Trophoblast cell (in vitro differentiated cells and primary cell): ENCODE data around the gene GART. TPM values are rescaled to one million over a fixed set of nuclear protein-coding genes. Genes with fewer than 3 reads are reported as not detected.
A peak's percentile ranks its signal among the peaks of the same experiment; 100 is the strongest.

ENCODE experiments used
- DNase-seq, 2 donors: peaks; one replicate each; pipeline ENCODE4 v3.0.0-alpha.2; 2016
- H2AFZ ChIP-seq: 2 replicates; pipeline ENCODE4 v1.6.1; 2013; ENCODE audit warnings: low read length, moderate library complexity, mild to moderate bottlenecking; ENCODE audit not compliant: insufficient read depth, poor library complexity
- H2AK5ac ChIP-seq: 2 replicates; pipeline ENCODE4 v1.6.1; 2013; ENCODE audit warnings: mild to moderate bottlenecking, low read length
- H2BK120ac ChIP-seq: 2 replicates; pipeline ENCODE4 v1.6.1; 2013; ENCODE audit warnings: low read length, mild to moderate bottlenecking, moderate library complexity; ENCODE audit not compliant: insufficient read depth, poor library complexity
- H2BK12ac ChIP-seq: 2 replicates; pipeline ENCODE4 v1.6.1; 2013; ENCODE audit warnings: mild to moderate bottlenecking, low read length, moderate library complexity
- H2BK5ac ChIP-seq: 2 replicates; pipeline ENCODE4 v1.6.1; 2013; ENCODE audit warnings: low read length, low read depth, moderate library complexity, mild to moderate bottlenecking; ENCODE audit not compliant: poor library complexity
- H3K14ac ChIP-seq: 2 replicates; pipeline ENCODE4 v1.6.1; 2013; ENCODE audit warnings: mild to moderate bottlenecking, low read length
- H3K18ac ChIP-seq: 2 replicates; pipeline ENCODE4 v1.6.1; 2013; ENCODE audit warnings: mild to moderate bottlenecking, low read length
- H3K23ac ChIP-seq: 2 replicates; pipeline ENCODE4 v1.6.1; 2013; ENCODE audit warnings: low read length
- H3K27ac ChIP-seq: 2 replicates; pipeline ENCODE4 v1.5.1; 2013; ENCODE audit warnings: low read depth, mild to moderate bottlenecking, inconsistent platforms, low read length, moderate library complexity
- H3K27me3 ChIP-seq: 2 replicates; pipeline ENCODE4 v1.6.1; 2013; ENCODE audit warnings: inconsistent platforms, mild to moderate bottlenecking, low read length, moderate library complexity; ENCODE audit not compliant: insufficient read depth
- H3K36me3 ChIP-seq, 2 experiments: 1 replicate in 1 of 2; 2 replicates in 1 of 2; pipeline ENCODE4 v1.6.1; 2013; ENCODE audit warnings: low read length in 2 of 2, mild to moderate bottlenecking in 2 of 2, moderate library complexity in 1 of 2; ENCODE audit not compliant: insufficient read depth in 2 of 2, control insufficient read depth in 1 of 2
- H3K4ac ChIP-seq: 2 replicates; pipeline ENCODE4 v1.6.1; 2013; ENCODE audit warnings: low read depth, mild to moderate bottlenecking, low read length, moderate library complexity
- H3K4me1 ChIP-seq, 2 experiments: 1 replicate in 1 of 2; 2 replicates in 1 of 2; pipeline ENCODE4 v1.6.1; 2013; ENCODE audit warnings: low read length in 2 of 2, mild to moderate bottlenecking in 2 of 2, moderate library complexity in 1 of 2; ENCODE audit not compliant: insufficient read depth in 2 of 2, control insufficient read depth in 1 of 2
- H3K4me2 ChIP-seq: 2 replicates; pipeline ENCODE4 v1.6.1; 2013; ENCODE audit warnings: inconsistent platforms, mild to moderate bottlenecking, low read length, moderate library complexity
- H3K4me3 ChIP-seq: 2 replicates; pipeline ENCODE4 v1.5.1; 2013; ENCODE audit warnings: mild to moderate bottlenecking, low read depth, low read length, inconsistent platforms
- H3K79me1 ChIP-seq: one replicate; pipeline ENCODE4 v1.6.1; 2013; ENCODE audit warnings: low read length
- H3K79me2 ChIP-seq: 2 replicates; pipeline ENCODE4 v1.6.1; 2013; ENCODE audit warnings: low read length, mild to moderate bottlenecking; ENCODE audit not compliant: control insufficient read depth, insufficient read depth, poor library complexity
- H3K9ac ChIP-seq: 2 replicates; pipeline ENCODE4 v1.6.1; 2013; ENCODE audit warnings: mild to moderate bottlenecking, low read length
- H3K9me3 ChIP-seq: 2 replicates; pipeline ENCODE4 v1.6.1; 2013; ENCODE audit warnings: low read depth, mild to moderate bottlenecking, control low read depth, inconsistent platforms, low read length; ENCODE audit not compliant: insufficient read depth
- H4K12ac ChIP-seq: 2 replicates; pipeline ENCODE4 v1.6.1; 2013; ENCODE audit warnings: low read depth, mild to moderate bottlenecking, low read length, moderate library complexity
- H4K8ac ChIP-seq: 2 replicates; pipeline ENCODE4 v1.6.1; 2013; ENCODE audit warnings: low read depth, mild to moderate bottlenecking, low read length, moderate library complexity
- H4K91ac ChIP-seq: one replicate; pipeline ENCODE4 v1.6.1; 2013; ENCODE audit warnings: low read depth, mild to moderate bottlenecking, low read length, moderate library complexity
- WGBS: extraction: QIAGEN DNeasy Blood & Tissue Kit; methylation state at CpG from one replicate; pipeline ENCODE4 v1.1.7; 2013; ENCODE audit warnings: missing lambda C conversion rate; ENCODE audit not compliant: insufficient read length, insufficient coverage; ENCODE audit errors: extremely low coverage; 5-methylcytosine and 5-hydroxymethylcytosine counted together
- polyA plus RNA-seq: library from polyadenylated mRNA; stranded (reverse); fragments of 200-250 nt; gene quantifications from 2 replicates; pipeline ENCODE4 v1.2.3, GENCODE V29; 2013

GART gene
- 56.6 and 56.7 TPM in 2 replicates for polyA plus RNA-seq

- Histone ChIP-seq H4K8ac (peak within 1 kb of the TSS; percentile 96), H4K91ac (peak within 1 kb of the TSS; percentile 83), H2BK120ac (peak within 1 kb of the TSS; percentile 71), H3K4me3 (peak within 1 kb of the TSS; percentile 89), H3K36me3 (peaks cover 2 to 7% of the 10 kb centered on the region in 2 experiments), H2BK12ac (no peak within 1 kb of the TSS), H3K9ac (peak within 1 kb of the TSS; percentile 100), H2BK5ac (peak within 1 kb of the TSS; percentile 93), H4K12ac (peak within 1 kb of the TSS; percentile 78), H3K79me1 (peaks cover 10% of the 10 kb centered on the region), H3K23ac (no peak within 1 kb of the TSS), H3K4me1 (peaks cover 0 to 4% of the 10 kb centered on the region in 2 experiments), H2AFZ (peak within 1 kb of the TSS; percentile 62), H3K4me2 (peak within 1 kb of the TSS; percentile 95), H3K27ac (peak within 1 kb of the TSS; percentile 98), H3K79me2 (peaks cover 8% of the 10 kb centered on the region), H2AK5ac (peak within 1 kb of the TSS; percentile 27), H3K27me3 (no peaks in the 10 kb centered on the region), H3K14ac (peak within 1 kb of the TSS; percentile 96), H3K9me3 (no peaks in the 10 kb centered on the region), H3K18ac (peak within 1 kb of the TSS; percentile 69), H3K4ac (peak within 1 kb of the TSS; percentile 48)
- DNase-seq = peak; percentile 74 to 82
- no CpG with 5 or more reads among the region's 56 CpGs for WGBS
Measured at GRCh38 chr21:33541756-33542639, at the start of gene GART. TSS of gene GART (minus strand) at chr21:33542117. CDS start at chr21:33539315, 2,802 bp downstream.

GRCh38 chr21:33588485-33589335, 46.8 kb upstream of the GART start, which contains the start of gene DONSON:
TSS of gene DONSON (minus strand) at chr21:33588684. CDS start at chr21:33588641, 43 bp downstream.
- Histone ChIP-seq H3K79me1 (peaks cover 13% of the 10 kb centered on the region), H3K27ac (peak within 1 kb of the TSS; percentile 79), H4K91ac (peak within 1 kb of the TSS; percentile 90), H4K8ac (peak within 1 kb of the TSS; percentile 97), H3K4me1 (peaks cover 0 to 3% of the 10 kb centered on the region in 2 experiments), H3K18ac (peak within 1 kb of the TSS; percentile 69), H3K36me3 (peaks cover 0 to 6% of the 10 kb centered on the region in 2 experiments), H3K79me2 (peaks cover 8% of the 10 kb centered on the region), H4K12ac (peak within 1 kb of the TSS; percentile 62), H3K9me3 (no peaks in the 10 kb centered on the region), H2BK5ac (peak within 1 kb of the TSS; percentile 58), H2BK12ac (no peak within 1 kb of the TSS), H2BK120ac (peak within 1 kb of the TSS; percentile 29), H3K23ac (no peak within 1 kb of the TSS), H3K4me3 (peak within 1 kb of the TSS; percentile 89), H3K4ac (peak within 1 kb of the TSS; percentile 80), H3K9ac (peak within 1 kb of the TSS; percentile 89), H2AK5ac (peak within 1 kb of the TSS; percentile 52), H3K4me2 (peak within 1 kb of the TSS; percentile 94), H3K14ac (peak within 1 kb of the TSS; percentile 85), H2AFZ (peak within 1 kb of the TSS; percentile 85), H3K27me3 (no peaks in the 10 kb centered on the region)
- no CpG with 5 or more reads among the region's 78 CpGs for WGBS
- DNase-seq = peak; percentile 92 to 98

- peak overlapping the region; percentile 80 for H3K4ac ChIP-seq
- WGBS = no CpG with 5 or more reads among the region's 57 CpGs
Measured at GRCh38 chr21:33587792-33588484, 46.0 kb upstream of the GART start.

More at GRCh38 chr21:33587792-33588484, 46.0 kb upstream of the GART start:
- Histone ChIP-seq H3K36me3 (peaks cover 0 to 6% of the 10 kb centered on the region in 2 experiments), H2BK12ac (no peak overlapping the region), H3K4me1 (peaks cover 0 to 3% of the 10 kb centered on the region in 2 experiments), H3K23ac (no peak overlapping the region), H2AK5ac (peak overlapping the region; percentile 52), H2AFZ (peak overlapping the region; percentile 77), H3K14ac (peak overlapping the region; percentile 65), H3K4me2 (peak overlapping the region; percentile 92), H3K4me3 (peak overlapping the region; percentile 89), H4K8ac (peak overlapping the region; percentile 88), H4K12ac (peak overlapping the region; percentile 62), H3K9me3 (no peaks in the 10 kb centered on the region), H3K79me1 (peaks cover 13% of the 10 kb centered on the region), H3K27ac (peak overlapping the region; percentile 79), H3K9ac (peak overlapping the region; percentile 89), H3K18ac (peak overlapping the region; percentile 69), H3K27me3 (no peaks in the 10 kb centered on the region), H4K91ac (peak overlapping the region; percentile 90), H3K79me2 (peaks cover 8% of the 10 kb centered on the region), H2BK120ac (peak overlapping the region; percentile 29), H2BK5ac (peak overlapping the region; percentile 58)
- DNase-seq = peak; percentile 1 to 41
